ENCODE data around the gene EXOC3L4. TPM values are rescaled to one million over a fixed set of nuclear protein-coding genes. Genes with fewer than 3 reads are reported as not detected.

EXOC3L4 gene
- polyA plus RNA-seq, 1 donor (not counting 4 experiments of a cell fraction or from before 2014, with no cell fraction given): not detected

DNA sequence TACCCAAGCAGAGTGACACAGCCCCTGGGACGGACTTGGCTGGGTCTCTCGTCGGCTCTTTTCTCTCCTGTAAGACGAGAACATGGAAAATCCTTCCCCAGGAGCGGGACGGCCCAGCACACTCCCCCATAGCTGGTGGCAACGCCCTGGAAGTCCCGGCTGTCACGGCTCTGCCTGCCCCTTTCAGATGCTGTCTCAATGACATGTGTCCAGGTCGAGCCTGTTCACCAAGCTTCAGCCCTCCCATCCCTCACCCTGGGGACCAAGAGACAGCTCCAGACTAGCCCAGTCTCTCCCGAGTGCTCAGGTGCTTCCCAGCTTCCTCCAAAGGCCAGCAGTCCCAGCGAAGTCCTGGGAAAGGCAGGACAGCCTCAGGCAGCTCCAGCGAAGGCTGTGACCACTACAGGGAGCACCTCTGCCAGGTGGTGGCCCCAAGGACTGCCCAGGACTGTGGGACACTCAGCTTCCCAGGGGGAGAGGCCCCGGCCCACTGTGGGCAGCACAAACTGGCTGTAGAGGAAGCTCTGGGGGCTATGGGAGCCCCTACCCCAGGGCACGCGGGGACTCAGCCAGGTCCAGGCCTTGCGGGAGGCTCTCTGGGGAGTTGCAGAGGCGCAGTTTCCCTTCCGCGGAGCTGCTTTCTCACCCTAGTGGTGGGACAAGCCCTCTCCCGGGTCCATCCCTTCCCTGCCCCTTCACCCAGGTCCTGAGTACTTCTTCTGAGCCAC lies 62.3 kb downstream of the EXOC3L4 start:
- H4K20me1 ChIP-seq (ENCODE audit: control insufficient read depth, extremely low read depth, insufficient read depth, low read length): no peaks in the 10 kb centered on the region
- peaks cover 18% of the 10 kb centered on the region for H3K27me3 ChIP-seq (ENCODE audit: control insufficient read depth, extremely low read depth, insufficient read depth, low read length)
- no peaks in the 10 kb centered on the region for H3K4me1 ChIP-seq (ENCODE audit: control insufficient read depth, extremely low read depth, insufficient read depth, low read length)

GRCh38 chr14:103157969-103158368 lies 63.4 kb downstream of the EXOC3L4 start:
- Histone ChIP-seq H3K4me3 (ENCODE audit: control insufficient read depth in 2 of 3, extremely low read depth in 1 of 3, insufficient read depth in 2 of 3, low read depth in 1 of 3, low read length in 3 of 3) (no peak overlapping the region), H3K36me3 (ENCODE audit: control insufficient read depth in 2 of 2, extremely low read depth in 1 of 2, insufficient read depth in 2 of 2, low read length in 2 of 2) (no peaks in the 10 kb centered on the region), H3K27me3 (ENCODE audit: control insufficient read depth, extremely low read depth, insufficient read depth, low read length) (peaks cover 18% of the 10 kb centered on the region), H4K20me1 (ENCODE audit: control insufficient read depth, extremely low read depth, insufficient read depth, low read length) (no peaks in the 10 kb centered on the region), H3K79me2 (ENCODE audit: control insufficient read depth, insufficient read depth, low read length) (no peaks in the 10 kb centered on the region), H3K9me1 (ENCODE audit: control insufficient read depth, extremely low read depth, insufficient read depth, low read length) (no peaks in the 10 kb centered on the region), H3K9ac (ENCODE audit: control insufficient read depth, extremely low read depth, insufficient read depth, low read length) (no peak overlapping the region), H2AFZ (ENCODE audit: control insufficient read depth, low read length) (no peak overlapping the region), H3K4me2 (ENCODE audit: control insufficient read depth, extremely low read depth, insufficient read depth, low read depth, low read length) (no peak overlapping the region), H3K27ac (ENCODE audit: control insufficient read depth, insufficient read depth, low read length) (no peak overlapping the region), H3K9me3 (ENCODE audit: control insufficient read depth, low read depth, low read length) (no peaks in the 10 kb centered on the region), H3K4me1 (ENCODE audit: control insufficient read depth, extremely low read depth, insufficient read depth, low read length) (no peaks in the 10 kb centered on the region)
- no peak for TF ChIP-seq EZH2 (IDR thresholded peaks at IDR 0.05; ENCODE audit: low read length)
- dilution Hi-C loops (cut with MboI; ENCODE audit: extremely low pct_ligation_motif_present, low sequenced_read_pairs): no loop called here
- FAIRE-seq (no peak), DNase-seq (ENCODE audit: low read depth, low spot score) (no peak)

More for the DNA sequence above, 62.3 kb downstream of the EXOC3L4 start:
- no peak for FAIRE-seq
- no peak overlapping the region for H3K9ac ChIP-seq (ENCODE audit: control insufficient read depth, extremely low read depth, insufficient read depth, low read length)
- no peaks in the 10 kb centered on the region for H3K36me3 ChIP-seq (ENCODE audit: control insufficient read depth in 2 of 2, extremely low read depth in 1 of 2, insufficient read depth in 2 of 2, low read length in 2 of 2)
- no peaks in the 10 kb centered on the region for H3K9me3 ChIP-seq (ENCODE audit: control insufficient read depth, low read depth, low read length)
- no peak overlapping the region for H3K4me2 ChIP-seq (ENCODE audit: control insufficient read depth, extremely low read depth, insufficient read depth, low read depth, low read length)
- H3K4me3 ChIP-seq (ENCODE audit: control insufficient read depth in 2 of 3, extremely low read depth in 1 of 3, insufficient read depth in 2 of 3, low read depth in 1 of 3, low read length in 3 of 3): no peak overlapping the region
- no peaks in the 10 kb centered on the region for H3K79me2 ChIP-seq (ENCODE audit: control insufficient read depth, insufficient read depth, low read length)
- H3K9me1 ChIP-seq (ENCODE audit: control insufficient read depth, extremely low read depth, insufficient read depth, low read length): no peaks in the 10 kb centered on the region
- H3K27ac ChIP-seq (ENCODE audit: control insufficient read depth, insufficient read depth, low read length): no peak overlapping the region
- no peak for DNase-seq (ENCODE audit: low read depth, low spot score)
- TF ChIP-seq CTCF (optimal IDR thresholded peaks at IDR 0.05 in 1 of 3, IDR thresholded peaks at IDR 0.05 in 1 of 3, conservative IDR thresholded peaks at IDR 0.05 in 1 of 3; ENCODE audit: extremely low read depth in 1 of 3, insufficient read depth in 2 of 3, low read length in 3 of 3) (no peak), EZH2 (IDR thresholded peaks at IDR 0.05; ENCODE audit: low read length) (no peak)
- dilution Hi-C loops (cut with MboI; ENCODE audit: extremely low pct_ligation_motif_present, low sequenced_read_pairs): no loop called here
- no peak overlapping the region for H2AFZ ChIP-seq (ENCODE audit: control insufficient read depth, low read length)
